ENCODE measurements around the gene SEZ6L2. TPM values are rescaled to one million over a fixed set of nuclear protein-coding genes. Genes with fewer than 3 reads are reported as not detected.

Gene SEZ6L2
- total RNA-seq, 1 donor from 2014 or later = 19.3 TPM

- Mint-ChIP-seq H3K4me1 (ENCODE audit: unreplicated experiment) (peaks cover 15% of the 10 kb centered on the region), H3K9me3 (no peaks in the 10 kb centered on the region)
Observed at GRCh38 chr16:29862383-29862883, 36.9 kb downstream of the SEZ6L2 start.

DNA sequence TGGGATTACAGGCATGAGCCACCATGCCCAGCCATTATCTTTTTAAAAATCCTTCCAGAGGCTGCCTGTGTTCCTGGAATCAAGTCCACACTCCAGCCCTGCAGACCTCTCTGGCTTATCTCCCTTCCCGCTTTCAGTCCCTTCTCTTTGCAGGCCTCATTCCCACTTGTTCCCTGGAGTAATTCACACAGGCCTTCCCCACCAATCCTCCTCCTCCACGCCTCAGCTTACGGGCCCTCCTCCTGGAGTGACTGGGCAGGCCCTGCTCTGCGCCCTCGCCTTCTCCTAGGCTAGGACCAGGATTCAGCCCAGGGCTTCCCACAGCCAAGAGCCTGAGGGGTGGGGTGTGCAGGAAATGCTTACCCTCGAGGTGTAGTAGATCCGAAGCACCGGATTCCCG lies 39.1 kb downstream of the SEZ6L2 start:
- TF ChIP-seq CTCF (conservative IDR thresholded peaks at IDR 0.05) = no peak
- no peak for DNase-seq (ENCODE audit: extremely low spot score, unreplicated experiment)
- Mint-ChIP-seq H3K27me3 (no peaks in the 10 kb centered on the region), H3K4me1 (ENCODE audit: unreplicated experiment) (peaks cover 15% of the 10 kb centered on the region), H3K4me3 (peak overlapping the region; percentile 98), H3K9me3 (no peaks in the 10 kb centered on the region), H3K36me3 (peaks cover 8% of the 10 kb centered on the region), H3K27ac (no peak overlapping the region)

More at GRCh38 chr16:29862383-29862883, 36.9 kb downstream of the SEZ6L2 start:
- Mint-ChIP-seq H3K36me3 (peaks cover 8% of the 10 kb centered on the region), H3K27ac (peak overlapping the region; percentile 95), H3K27me3 (no peaks in the 10 kb centered on the region), H3K4me3 (peak overlapping the region; percentile 98)
- no peak for TF ChIP-seq CTCF (conservative IDR thresholded peaks at IDR 0.05)
- DNase-seq (ENCODE audit: extremely low spot score, unreplicated experiment) = no peak

DNA sequence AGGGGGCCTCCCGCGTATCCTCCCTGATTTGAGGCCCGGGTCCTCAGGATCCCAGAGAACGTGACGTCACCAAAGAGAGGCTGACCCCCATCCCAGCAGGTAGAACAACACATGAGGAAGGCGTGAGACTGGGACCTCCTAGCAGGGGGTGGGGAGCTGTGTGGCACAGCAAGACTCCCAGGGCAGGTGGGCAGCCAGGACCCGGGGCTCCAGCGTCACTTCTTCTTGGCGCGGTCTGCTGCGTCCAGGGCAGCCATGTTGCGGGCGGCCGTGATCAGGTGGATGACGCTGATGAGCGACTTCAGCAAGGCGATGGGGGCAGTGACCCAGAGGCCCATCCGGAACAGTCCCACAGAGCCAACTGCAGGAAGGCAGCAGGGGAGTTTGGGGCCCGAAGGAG lies 40.4 kb downstream of the SEZ6L2 start:
- no peak overlapping the region for H3K27ac Mint-ChIP-seq

DNA sequence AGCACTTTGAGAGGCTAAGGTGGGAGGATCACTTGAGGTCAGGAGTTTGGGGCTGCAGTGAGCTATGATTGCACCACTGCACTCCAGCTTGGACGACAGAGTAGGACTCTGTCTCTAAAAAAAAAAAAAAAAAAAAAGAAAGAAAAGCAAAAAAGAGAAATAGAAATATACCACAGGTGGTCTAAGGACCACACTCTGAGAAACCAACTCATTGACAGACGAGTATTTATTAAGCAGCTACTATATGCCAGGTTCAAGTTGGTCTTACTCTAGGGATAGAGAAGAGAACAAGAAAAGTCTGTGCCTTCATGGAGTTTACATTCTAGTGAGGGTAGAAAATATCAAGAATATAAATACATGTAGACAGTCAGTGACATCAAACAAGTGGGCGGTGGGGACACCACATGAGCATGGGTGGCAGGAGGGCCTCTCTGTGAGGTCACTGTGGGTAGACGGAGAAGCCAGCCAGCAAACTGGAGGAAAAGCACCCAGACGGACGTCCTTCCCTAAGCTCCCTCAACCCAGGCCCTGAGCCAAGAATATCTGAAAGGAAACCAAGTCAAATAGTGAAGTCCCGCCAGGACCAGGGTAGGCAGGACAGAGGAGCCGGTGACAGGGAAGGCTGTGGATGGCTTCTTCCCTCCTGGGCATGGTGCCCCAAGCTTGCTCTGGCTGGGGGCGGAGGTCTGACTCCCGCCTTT lies 41.1 kb downstream of the SEZ6L2 start:
- no peak for DNase-seq (ENCODE audit: extremely low spot score, unreplicated experiment)
- Mint-ChIP-seq H3K4me3 (peak overlapping the region; percentile 65), H3K4me1 (ENCODE audit: unreplicated experiment) (peaks cover 11% of the 10 kb centered on the region), H3K9me3 (no peaks in the 10 kb centered on the region), H3K27ac (no peak overlapping the region), H3K36me3 (peaks cover 8% of the 10 kb centered on the region), H3K27me3 (no peaks in the 10 kb centered on the region)
- TF ChIP-seq CTCF (conservative IDR thresholded peaks at IDR 0.05) = no peak

More for the DNA sequence above, 40.4 kb downstream of the SEZ6L2 start:
- Mint-ChIP-seq H3K4me1 (ENCODE audit: unreplicated experiment) (peaks cover 15% of the 10 kb centered on the region), H3K27me3 (no peaks in the 10 kb centered on the region), H3K36me3 (peaks cover 8% of the 10 kb centered on the region), H3K9me3 (no peaks in the 10 kb centered on the region), H3K4me3 (peak overlapping the region; percentile 31)
- no peak for TF ChIP-seq CTCF (conservative IDR thresholded peaks at IDR 0.05)
- no peak for DNase-seq (ENCODE audit: extremely low spot score, unreplicated experiment)

GRCh38 chr16:29857133-29857760 lies 42.1 kb downstream of the SEZ6L2 start:
- Mint-ChIP-seq H3K9me3 (no peaks in the 10 kb centered on the region), H3K36me3 (peaks cover 8% of the 10 kb centered on the region), H3K27ac (no peak overlapping the region), H3K4me1 (ENCODE audit: unreplicated experiment) (peaks cover 8% of the 10 kb centered on the region), H3K4me3 (no peak overlapping the region), H3K27me3 (no peaks in the 10 kb centered on the region)
- no peak for TF ChIP-seq CTCF (conservative IDR thresholded peaks at IDR 0.05)
- no peak for DNase-seq (ENCODE audit: extremely low spot score, unreplicated experiment)

Data from type B pancreatic cell (in vitro differentiated cells).